NCI-H2081 treated with DMSO at 0.1 percent for 48 hours (cell line): Measurements from ENCODE around the gene PLK5.

Source experiments
- DNase-seq: peaks from one replicate; lab custom pipeline; 2025; lab: John Stamatoyannopoulos, UW

The PLK5 gene

GRCh38 chr19:1577090-1577928, 53.4 kb downstream of the PLK5 start:
- DNase-seq: no peak

GRCh38 chr19:1577929-1578618, 54.2 kb downstream of the PLK5 start:
- DNase-seq: no peak

GRCh38 chr19:1579222-1579621, 55.3 kb downstream of the PLK5 start:
- no peak for DNase-seq

- DNase-seq: no peak
These were observed 56.5 kb downstream of the PLK5 start for GRCh38 chr19:1580382-1580781.

GRCh38 chr19:1580957-1581356, 57.1 kb downstream of the PLK5 start:
- no peak for DNase-seq

GRCh38 chr19:1582201-1582600, 58.3 kb downstream of the PLK5 start:
- no peak for DNase-seq

- DNase-seq: no peak
These were observed 60.8 kb downstream of the PLK5 start for GRCh38 chr19:1584500-1585242.

GRCh38 chr19:1585243-1585580, 61.3 kb downstream of the PLK5 start:
- DNase-seq: no peak
